ENCODE measurements around the gene SPDYA. TPM values are rescaled to one million over a fixed set of nuclear protein-coding genes. Genes with fewer than 3 reads are reported as not detected.

Gene SPDYA
- total RNA-seq, 2 donors from 2014 or later: 0.73 to 7.3 TPM

- H3K4me3 ChIP-seq: no peak overlapping the region
- no peak for DNase-seq (ENCODE audit: low spot score)
- H3K27ac ChIP-seq: no peak overlapping the region
- no peaks in the 10 kb centered on the region for H3K27me3 ChIP-seq (replicated peaks; ENCODE audit: insufficient read depth)
- TF ChIP-seq CTCF (IDR thresholded peaks at IDR 0.05) (no peak), POLR2AphosphoS5 (IDR thresholded peaks at IDR 0.05) (no peak), POLR2A (IDR thresholded peaks at IDR 0.05) (no peak)
- intact Hi-C loops (cut with DNase I): no loop called here
- no peaks in the 10 kb centered on the region for H3K4me1 ChIP-seq (replicated peaks)
- no peaks in the 10 kb centered on the region for H3K36me3 ChIP-seq
- no peaks in the 10 kb centered on the region for H3K9me3 ChIP-seq
- WGBS: 81% methylated on average over 1 of the region's 1 CpG
Measured at GRCh38 chr2:28880193-28880592, 69.6 kb downstream of the SPDYA start.

- TF ChIP-seq POLR2AphosphoS5 (IDR thresholded peaks at IDR 0.05) (no peak), POLR2A (IDR thresholded peaks at IDR 0.05) (no peak), CTCF (IDR thresholded peaks at IDR 0.05) (no peak)
- no peaks in the 10 kb centered on the region for H3K9me3 ChIP-seq
- H3K4me3 ChIP-seq: no peak overlapping the region
- no peaks in the 10 kb centered on the region for H3K27me3 ChIP-seq (replicated peaks; ENCODE audit: insufficient read depth)
- DNase-seq (ENCODE audit: low spot score): no peak
- H3K4me1 ChIP-seq (replicated peaks): peaks cover 8% of the 10 kb centered on the region
- intact Hi-C loops (cut with DNase I): loop anchor here (10.0 kb wide), 1 partner anchor 329 kb away; no protein-coding TSS in a partner anchor
- WGBS: 90% methylated on average over 21 of the region's 21 CpGs
- no peak overlapping the region for H3K27ac ChIP-seq
- no peaks in the 10 kb centered on the region for H3K36me3 ChIP-seq
Measured at GRCh38 chr2:28893488-28893887, 82.9 kb downstream of the SPDYA start.

GRCh38 chr2:28894470-28895188 lies 84.0 kb downstream of the SPDYA start, which contains the start of gene WDR43:
WDR43 (plus strand) TSS chr2:28894667; CDS start chr2:28894699, 32 bp downstream.
- Histone ChIP-seq H3K36me3 (no peaks in the 10 kb centered on the region), H3K27ac (peak within 1 kb of the TSS; percentile 55 to 56), H3K4me1 (replicated peaks) (peaks cover 8% of the 10 kb centered on the region), H3K27me3 (replicated peaks; ENCODE audit: insufficient read depth) (no peaks in the 10 kb centered on the region), H3K4me3 (peak within 1 kb of the TSS; percentile 89 to 98), H3K9me3 (no peaks in the 10 kb centered on the region)
- under 1% methylated on average over 39 of the region's 79 CpGs for WGBS
- DNase-seq (ENCODE audit: low spot score): peak; percentile 96
- TF ChIP-seq POLR2A (IDR thresholded peaks at IDR 0.05) (peak; percentile 67), POLR2AphosphoS5 (IDR thresholded peaks at IDR 0.05) (peak; percentile 96), CTCF (IDR thresholded peaks at IDR 0.05) (peak in 2 of 4 experiments; percentile 25 to 26)
- intact Hi-C loops (cut with DNase I): loop anchor here (10.0 kb wide), 1 partner anchor 330 kb away; no protein-coding TSS in a partner anchor

DNA sequence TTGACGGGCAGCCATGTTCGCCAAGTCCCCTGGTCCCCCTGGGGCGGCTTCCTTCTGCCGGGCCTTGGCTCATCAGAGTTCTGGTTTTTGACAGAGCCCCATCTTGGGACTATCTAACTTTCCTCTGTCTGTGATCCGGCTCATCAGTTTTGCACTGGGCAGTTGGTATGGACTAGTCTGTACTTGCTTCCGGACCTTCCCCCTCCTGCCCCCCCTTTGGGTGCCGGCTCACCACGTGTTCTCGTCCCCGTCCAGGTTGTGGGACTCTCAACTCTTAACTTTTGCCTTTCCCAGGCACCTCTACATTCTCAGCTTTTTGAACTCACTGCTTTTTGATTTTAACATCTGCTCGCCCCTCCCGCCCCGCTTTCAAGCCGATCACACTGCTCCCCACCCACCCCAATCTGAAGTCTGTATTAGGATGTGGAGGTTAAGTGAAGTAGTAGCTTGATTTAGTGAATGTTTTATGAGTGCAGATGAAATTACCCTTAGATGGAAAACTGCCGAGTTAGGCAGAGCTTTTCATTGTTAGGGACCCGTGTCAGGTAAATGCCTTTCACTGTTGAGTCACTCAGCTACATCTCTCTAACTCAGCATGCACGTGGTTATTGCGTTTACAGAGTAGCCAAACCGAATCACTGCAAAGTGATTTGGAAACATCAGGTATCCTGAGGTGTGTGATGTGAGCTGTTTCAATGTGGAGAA lies 84.7 kb downstream of the SPDYA start:
- H3K9me3 ChIP-seq: no peaks in the 10 kb centered on the region
- peak; percentile 5 for DNase-seq (ENCODE audit: low spot score)
- intact Hi-C loops (cut with DNase I): loop anchor here (10.0 kb wide), 1 partner anchor 331 kb away; no protein-coding TSS in a partner anchor
- H3K4me1 ChIP-seq (replicated peaks): peaks cover 8% of the 10 kb centered on the region
- peak overlapping the region; percentile 89 to 98 for H3K4me3 ChIP-seq
- no peaks in the 10 kb centered on the region for H3K36me3 ChIP-seq
- WGBS: under 1% methylated on average over 18 of the region's 19 CpGs
- peak overlapping the region; percentile 38 to 55 for H3K27ac ChIP-seq
- no peaks in the 10 kb centered on the region for H3K27me3 ChIP-seq (replicated peaks; ENCODE audit: insufficient read depth)
- TF ChIP-seq CTCF (IDR thresholded peaks at IDR 0.05): no peak
- no peak for TF ChIP-seq POLR2AphosphoS5 (IDR thresholded peaks at IDR 0.05)
- TF ChIP-seq POLR2A (IDR thresholded peaks at IDR 0.05): no peak

All from prostate gland (tissue), 2 donors.